K562 (cell line): ENCODE data around the gene UNC119. TPM values are rescaled to one million over a fixed set of nuclear protein-coding genes. Genes with fewer than 3 reads are reported as not detected.

ENCODE experiments used
- CAMTA2 ChIP-seq: fragments of 250-450 bp; sonication (Bioruptor Pico); conservative IDR thresholded peaks from 2 replicates; pipeline ENCODE4 v1.5.1; 2022
- CC2D1A ChIP-seq: fragments of 450-650 bp; IDR thresholded peaks from 2 replicates; pipeline ENCODE4 v1.6.1; 2017; ENCODE audit warnings: mild to moderate bottlenecking
- CCNT2 ChIP-seq: IDR thresholded peaks from 2 replicates; pipeline ENCODE4 v1.6.1; 2011; ENCODE audit warnings: borderline replicate concordance, low read depth, mild to moderate bottlenecking, moderate library complexity, mixed read lengths, low read length; ENCODE audit not compliant: insufficient read length; ENCODE audit errors: extremely low read depth
- EP400 ChIP-seq: fragments of 450-650 bp; IDR thresholded peaks from 2 replicates; pipeline ENCODE4 v1.6.1; 2017; ENCODE audit warnings: antibody characterized with exemption, mild to moderate bottlenecking, moderate library complexity
- GABPB1 ChIP-seq: sonication (generic); formaldehyde crosslinking; IDR thresholded peaks from 2 replicates; pipeline ENCODE4 v1.8.0; 2022; ENCODE audit warnings: mild to moderate bottlenecking, missing genetic modification reagents
- GMEB1 ChIP-seq: fragments of 250-450 bp; sonication (Bioruptor Pico); IDR thresholded peaks from 2 replicates; pipeline ENCODE4 v1.4.0; 2020; ENCODE audit warnings: mild to moderate bottlenecking
- HOXB6 ChIP-seq: fragments of 250-450 bp; sonication (Bioruptor Pico); IDR thresholded peaks from 2 replicates; pipeline ENCODE4 v1.5.1; 2022; ENCODE audit warnings: mild to moderate bottlenecking, borderline replicate concordance
- KDM5B ChIP-seq: fragments of 200-600 bp; sonication (generic); IDR thresholded peaks from 2 replicates; pipeline ENCODE4 v1.6.1; 2012; ENCODE audit warnings: low read depth, mild to moderate bottlenecking, moderate library complexity, low read length, control low read depth, inconsistent platforms; ENCODE audit not compliant: insufficient replicate concordance
- KLF1 ChIP-seq: fragments of 450-650 bp; IDR thresholded peaks from 2 replicates; pipeline ENCODE4 v1.6.1; 2016; ENCODE audit warnings: missing genetic modification characterization, missing compliant biosample characterization
- LCOR ChIP-seq: sonication (generic); formaldehyde crosslinking; IDR thresholded peaks from 2 replicates; pipeline ENCODE4 v1.8.0; 2022; ENCODE audit warnings: mild to moderate bottlenecking, missing genetic modification reagents
- MAFK ChIP-seq: IDR thresholded peaks from 2 replicates; pipeline ENCODE4 v1.6.1; 2011; ENCODE audit warnings: low read length, improper control_type of control experiment
- MLLT1 ChIP-seq, 2 experiments: fragments of 450-650 bp; IDR thresholded peaks; 2 replicates each; pipeline ENCODE4 v1.6.1; 2016
- NCOA1 ChIP-seq: fragments of 450-650 bp; IDR thresholded peaks from 2 replicates; pipeline ENCODE4 v1.6.1; 2016; ENCODE audit warnings: low read depth
- NCOA2 ChIP-seq, 2 experiments: fragments of 450-650 bp; IDR thresholded peaks; 2 replicates each; pipeline ENCODE4 v1.6.1; 2018; ENCODE audit warnings: mild to moderate bottlenecking in 2 of 2, moderate library complexity in 1 of 2; ENCODE audit not compliant: partially characterized antibody in 2 of 2
- TBP ChIP-seq: optimal IDR thresholded peaks from 2 replicates; pipeline ENCODE3; 2011; ENCODE audit warnings: low read depth, low read length, improper control_type of control experiment
- ZBTB7A ChIP-seq: IDR thresholded peaks from 2 replicates; pipeline ENCODE4 v1.6.1; 2011; ENCODE audit warnings: low read depth, mild to moderate bottlenecking, low read length, moderate library complexity, borderline replicate concordance; ENCODE audit not compliant: control insufficient read depth
- ZFX ChIP-seq: sonication (generic); formaldehyde crosslinking; IDR thresholded peaks from 2 replicates; pipeline ENCODE4 v1.8.0; 2022; ENCODE audit warnings: mild to moderate bottlenecking, missing genetic modification reagents, moderate library complexity
- ZNF3 ChIP-seq: fragments of 250-450 bp; sonication (Bioruptor Pico); IDR thresholded peaks from 2 replicates; pipeline ENCODE4 v1.5.0; 2021; ENCODE audit warnings: mild to moderate bottlenecking, moderate library complexity
- ZNF324 ChIP-seq: fragments of 250-450 bp; sonication (Bioruptor Pico); IDR thresholded peaks from 2 replicates; pipeline ENCODE4 v1.4.0; 2020; ENCODE audit warnings: mild to moderate bottlenecking
- ZNF589 ChIP-seq: fragments of 200-800 bp; sonication (Bioruptor generic); IDR thresholded peaks from 2 replicates; pipeline ENCODE4 v1.6.1; 2016; ENCODE audit warnings: low read depth, missing genetic modification characterization, missing compliant biosample characterization
- polyA plus RNA-seq, 8 experiments: library from polyadenylated mRNA; depleted of rRNA in 4 of 8; stranded (reverse) in 5 of 8; unstranded in 3 of 8; fragments of >200 nt; fragmentation: Nextera tagmentation in 2 of 8; fragmentation: Illumina TruSeq in 1 of 8; extraction: Ambion mirVana in 2 of 8; extraction: Trizol in 1 of 8; gene quantifications; 2 replicates each; pipeline versions ENCODE4 v1.2.1 to v1.2.3, GENCODE V29; 2011 to 2014; ENCODE audit warnings: inconsistent platforms in 1 of 8, missing spikeins in 1 of 8
- total RNA-seq, 7 experiments: library from RNA; depleted of rRNA in 6 of 7; stranded (reverse); fragments of >200 nt in 6 of 7; fragmentation: Illumina TruSeq in 2 of 7; extraction: Trizol in 2 of 7; gene quantifications; 2 replicates each; pipeline versions ENCODE4 v1.2.1 to v1.2.3, GENCODE V29; 2011 to 2021; ENCODE audit warnings: low replicate concordance in 1 of 7
- TF ChIP-seq, protein P1 (sequence below), 2 experiments: fragments of 200-800 bp in 1 of 2; sonication (Bioruptor generic) in 1 of 2; sonication (generic) in 1 of 2; formaldehyde crosslinking in 1 of 2; IDR thresholded peaks in 1 of 2; conservative IDR thresholded peaks in 1 of 2; 2 replicates each; pipeline versions ENCODE4 v1.5.0 to v1.6.1; 2016 to 2020; ENCODE audit warnings: missing compliant biosample characterization in 1 of 2, missing genetic modification characterization in 1 of 2, missing genetic modification reagents in 1 of 2
- TF ChIP-seq, protein P2 (sequence below): fragments of 450-650 bp; IDR thresholded peaks from 2 replicates; pipeline ENCODE4 v1.6.1; 2016; ENCODE audit warnings: borderline replicate concordance

The UNC119 gene
- total and polyA plus RNA-seq, 9 of the 15 experiments (the other 6 are each of a cell fraction or from before 2014, with no cell fraction given): 0.37 to 47.7 (median 16.3) TPM

DNA sequence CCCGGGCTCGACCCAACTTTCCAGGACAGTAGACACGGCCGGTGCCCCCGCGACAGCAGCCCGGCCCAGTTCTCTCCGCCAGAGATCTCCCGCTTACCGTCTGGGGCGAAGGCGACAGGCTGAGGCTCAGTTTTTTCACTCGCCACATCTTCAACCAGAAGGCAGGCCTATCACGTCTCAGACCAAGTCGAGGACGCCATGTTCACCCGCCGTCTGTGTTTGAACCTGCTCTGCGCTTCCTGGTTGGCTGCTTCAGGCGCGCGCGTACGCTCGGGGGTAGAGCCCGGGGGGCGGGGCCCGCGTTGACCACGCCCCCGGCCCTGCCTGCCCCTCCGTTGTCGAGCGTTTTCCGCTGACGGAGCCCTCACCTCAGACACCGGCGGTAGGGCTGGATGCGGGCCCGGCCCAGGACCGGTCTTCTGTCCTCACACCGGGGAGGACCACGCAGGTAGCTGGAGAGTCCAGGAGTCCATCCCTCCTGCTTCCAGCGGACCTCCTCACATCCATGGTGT lies 46.4 kb upstream of the UNC119 start, which contains the start of gene SPAG5 (continued):
- peak; percentile 97 for TF ChIP-seq ZFX
- 0 out of 2 replicates have a peak, but pooled peaks have one; percentile 40 for TF ChIP-seq ZNF589 (CRISPR knock-in tag)
- TF ChIP-seq TBP: peak; percentile 89
- TF ChIP-seq KLF1 (tag): no peak
- TF ChIP-seq, protein P1, sequence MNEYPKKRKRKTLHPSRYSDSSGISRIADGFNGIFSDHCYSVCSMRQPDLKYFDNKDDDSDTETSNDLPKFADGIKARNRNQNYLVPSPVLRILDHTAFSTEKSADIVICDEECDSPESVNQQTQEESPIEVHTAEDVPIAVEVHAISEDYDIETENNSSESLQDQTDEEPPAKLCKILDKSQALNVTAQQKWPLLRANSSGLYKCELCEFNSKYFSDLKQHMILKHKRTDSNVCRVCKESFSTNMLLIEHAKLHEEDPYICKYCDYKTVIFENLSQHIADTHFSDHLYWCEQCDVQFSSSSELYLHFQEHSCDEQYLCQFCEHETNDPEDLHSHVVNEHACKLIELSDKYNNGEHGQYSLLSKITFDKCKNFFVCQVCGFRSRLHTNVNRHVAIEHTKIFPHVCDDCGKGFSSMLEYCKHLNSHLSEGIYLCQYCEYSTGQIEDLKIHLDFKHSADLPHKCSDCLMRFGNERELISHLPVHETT (CRISPR knock-in tag; conservative IDR thresholded peaks at IDR 0.05 in 1 of 2, IDR thresholded peaks at IDR 0.05 in 1 of 2): no peak
- TF ChIP-seq CCNT2: peak; percentile 88
- peak; percentile 21; the same call in 1 of the 2 replicates for TF ChIP-seq CC2D1A
- TF ChIP-seq MAFK: peak; percentile 56
- no peak for TF ChIP-seq ZNF3 (CRISPR knock-in tag)
- TF ChIP-seq NCOA1: no peak; the same call in 1 of the 2 replicates
- no peak for TF ChIP-seq ZNF324 (CRISPR knock-in tag)
- TF ChIP-seq MLLT1 (IDR thresholded peaks at IDR 0.05): peak; percentile 29 to 39; a peak in 1 of 4 replicates
- TF ChIP-seq EP400: peak; percentile 96
- peak; percentile 92 for TF ChIP-seq GMEB1 (CRISPR knock-in tag)
- TF ChIP-seq LCOR (CRISPR knock-in tag): 0 out of 2 replicates have a peak, but pooled peaks have one; percentile 16
- TF ChIP-seq KDM5B: peak; percentile 97
- TF ChIP-seq CAMTA2 (CRISPR knock-in tag): no peak
- TF ChIP-seq NCOA2 (IDR thresholded peaks at IDR 0.05; ENCODE audit: partially characterized antibody in 2 of 2): no peak
- peak; percentile 59; the same call in 1 of the 2 replicates for TF ChIP-seq ZBTB7A
- TF ChIP-seq, protein P2, sequence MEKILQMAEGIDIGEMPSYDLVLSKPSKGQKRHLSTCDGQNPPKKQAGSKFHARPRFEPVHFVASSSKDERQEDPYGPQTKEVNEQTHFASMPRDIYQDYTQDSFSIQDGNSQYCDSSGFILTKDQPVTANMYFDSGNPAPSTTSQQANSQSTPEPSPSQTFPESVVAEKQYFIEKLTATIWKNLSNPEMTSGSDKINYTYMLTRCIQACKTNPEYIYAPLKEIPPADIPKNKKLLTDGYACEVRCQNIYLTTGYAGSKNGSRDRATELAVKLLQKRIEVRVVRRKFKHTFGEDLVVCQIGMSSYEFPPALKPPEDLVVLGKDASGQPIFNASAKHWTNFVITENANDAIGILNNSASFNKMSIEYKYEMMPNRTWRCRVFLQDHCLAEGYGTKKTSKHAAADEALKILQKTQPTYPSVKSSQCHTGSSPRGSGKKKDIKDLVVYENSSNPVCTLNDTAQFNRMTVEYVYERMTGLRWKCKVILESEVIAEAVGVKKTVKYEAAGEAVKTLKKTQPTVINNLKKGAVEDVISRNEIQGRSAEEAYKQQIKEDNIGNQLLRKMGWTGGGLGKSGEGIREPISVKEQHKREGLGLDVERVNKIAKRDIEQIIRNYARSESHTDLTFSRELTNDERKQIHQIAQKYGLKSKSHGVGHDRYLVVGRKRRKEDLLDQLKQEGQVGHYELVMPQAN: peak; percentile 86; the same call in 1 of the 2 replicates
- no peak for TF ChIP-seq HOXB6 (CRISPR knock-in tag)
- no peak; the same call in none of the 2 replicates for TF ChIP-seq GABPB1
